ENCODE measurements around the gene MTR. TPM values are rescaled to one million over a fixed set of nuclear protein-coding genes. Genes with fewer than 3 reads are reported as not detected.
"Not testable (repeated sequence)": the region's sequence is repeated elsewhere in the genome, so short reads cannot be mapped to it uniquely, and the experiment has no call there.

Gene MTR
- total and polyA plus RNA-seq, 12 donors, result 5.2 to 100 (median 65.4) TPM

- TF ChIP-seq CTCF (IDR thresholded peaks at IDR 0.05), result no peak
- Histone ChIP-seq H3K27ac (no peak overlapping the region), H3K4me3 (no peak overlapping the region), H3K9me3 (no peaks in the 10 kb centered on the region), H3K27me3 (no peaks in the 10 kb centered on the region), H3K4me1 (peaks cover 0 to 7% (median 0%) of the 10 kb centered on the region in 9 donors), H3K36me3 (peaks cover 0 to 94% (median 34%) of the 10 kb centered on the region in 9 donors)
- WGBS, 2 donors, result 84 to 85% methylated on average over 3 of the region's 3 CpGs
- ATAC-seq (no peak), DNase-seq (no peak)
- intact Hi-C loops (cut with DNase I), result no loop called here
These were observed 56.8 kb downstream of the MTR start for GRCh38 chr1:236851871-236852270.

- DNase-seq, result no peak
- 88% methylated on average over 4 of the region's 4 CpGs for WGBS, 2 donors
- intact Hi-C loops (cut with DNase I), result no loop called here
- no peak overlapping the region for H3K27ac ChIP-seq
- no peak for TF ChIP-seq CTCF (IDR thresholded peaks at IDR 0.05)
- no peaks in the 10 kb centered on the region for H3K9me3 ChIP-seq
- H3K27me3 ChIP-seq, result no peaks in the 10 kb centered on the region
- no peak overlapping the region for H3K4me3 ChIP-seq
- peaks cover 0 to 7% (median 0%) of the 10 kb centered on the region in 9 donors for H3K4me1 ChIP-seq
- peaks cover 0 to 95% (median 39%) of the 10 kb centered on the region in 9 donors for H3K36me3 ChIP-seq
- ATAC-seq, result no peak
These were observed 59.0 kb downstream of the MTR start for GRCh38 chr1:236853921-236854604.

GRCh38 chr1:236854605-236854983, 59.5 kb downstream of the MTR start:
- Histone ChIP-seq H3K27me3 (no peaks in the 10 kb centered on the region), H3K9me3 (no peaks in the 10 kb centered on the region), H3K4me1 (peaks cover 0 to 7% (median 0%) of the 10 kb centered on the region in 9 donors), H3K4me3 (no peak overlapping the region), H3K27ac (no peak overlapping the region), H3K36me3 (peaks cover 0 to 99% (median 39%) of the 10 kb centered on the region in 9 donors)
- ATAC-seq (no peak), DNase-seq (no peak)
- 66 to 73% methylated on average over 3 of the region's 3 CpGs for WGBS, 2 donors
- no peak for TF ChIP-seq CTCF (IDR thresholded peaks at IDR 0.05)
- intact Hi-C loops (cut with DNase I), result no loop called here

GRCh38 chr1:236856649-236857048, 61.6 kb downstream of the MTR start:
- H3K36me3 ChIP-seq, result peaks cover 0 to 100% (median 28%) of the 10 kb centered on the region in 9 donors
- intact Hi-C loops (cut with DNase I); H3K27ac ChIP-seq; H3K4me1 ChIP-seq; DNase-seq; H3K9me3 ChIP-seq; ATAC-seq; H3K27me3 ChIP-seq; H3K4me3 ChIP-seq: not testable (repeated sequence)
- 87 to 98% methylated on average over 4 of the region's 4 CpGs for WGBS, 2 donors

DNA sequence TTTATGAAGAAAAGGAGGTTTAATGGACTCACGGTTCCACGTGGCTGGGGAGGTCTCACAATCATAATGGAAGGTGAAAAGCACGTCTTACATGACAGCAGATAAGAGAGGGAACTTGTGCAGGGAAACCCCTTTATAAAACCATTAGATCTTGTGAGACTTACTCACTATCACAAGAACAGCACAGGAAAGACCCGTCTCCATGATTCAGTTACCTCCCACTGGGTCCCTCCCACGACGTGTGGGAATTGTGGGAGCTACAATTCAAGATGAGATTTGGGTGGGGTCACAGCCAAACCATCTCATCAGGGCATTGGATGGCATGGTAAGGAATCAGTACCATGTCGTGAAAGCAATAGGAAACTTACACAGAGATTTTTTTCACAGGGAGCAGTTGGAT, 63.1 kb downstream of the MTR start:
- intact Hi-C loops (cut with DNase I), result no loop called here
- Histone ChIP-seq H3K27me3 (no peaks in the 10 kb centered on the region), H3K9me3 (no peaks in the 10 kb centered on the region), H3K4me1 (peaks cover 0 to 14% (median 4%) of the 10 kb centered on the region in 9 donors), H3K27ac (no peak overlapping the region), H3K4me3 (no peak overlapping the region), H3K36me3 (peaks cover 0 to 100% (median 30%) of the 10 kb centered on the region in 9 donors)
- no peak for ATAC-seq
- TF ChIP-seq CTCF (IDR thresholded peaks at IDR 0.05), result no peak
- DNase-seq, result no peak
- 91 to 96% methylated on average over 7 of the region's 7 CpGs for WGBS, 2 donors

Data from heart right ventricle (tissue), 16 donors.